Muscle of back (tissue), 11 donors: ENCODE measurements around the gene GABBR2. TPM values are rescaled to one million over a fixed set of nuclear protein-coding genes. Genes with fewer than 3 reads are reported as not detected.
A peak's percentile ranks its signal among the peaks of the same experiment; 100 is the strongest.
"Not testable (repeated sequence)": the region's sequence is repeated elsewhere in the genome, so short reads cannot be mapped to it uniquely, and the experiment has no call there.

Experiments used
- DNase-seq, 3 donors: peaks; one replicate each; pipeline versions ENCODE4 v3.0.0 to v3.0.0-alpha.2; 2013
- polyA plus RNA-seq, 10 donors: library from polyadenylated mRNA; unstranded; fragments of 120-200 nt; gene quantifications; one replicate each; pipeline ENCODE4 v1.2.1, GENCODE V29; 2013; ENCODE audit not compliant: insufficient read length in 10 of 10

The GABBR2 gene
- polyA plus RNA-seq, 10 donors: 0.38 to 1.7 (median 0.95) TPM

GRCh38 chr9:98516205-98516896 lies 192.4 kb downstream of the GABBR2 start:
- no peak for DNase-seq

DNA sequence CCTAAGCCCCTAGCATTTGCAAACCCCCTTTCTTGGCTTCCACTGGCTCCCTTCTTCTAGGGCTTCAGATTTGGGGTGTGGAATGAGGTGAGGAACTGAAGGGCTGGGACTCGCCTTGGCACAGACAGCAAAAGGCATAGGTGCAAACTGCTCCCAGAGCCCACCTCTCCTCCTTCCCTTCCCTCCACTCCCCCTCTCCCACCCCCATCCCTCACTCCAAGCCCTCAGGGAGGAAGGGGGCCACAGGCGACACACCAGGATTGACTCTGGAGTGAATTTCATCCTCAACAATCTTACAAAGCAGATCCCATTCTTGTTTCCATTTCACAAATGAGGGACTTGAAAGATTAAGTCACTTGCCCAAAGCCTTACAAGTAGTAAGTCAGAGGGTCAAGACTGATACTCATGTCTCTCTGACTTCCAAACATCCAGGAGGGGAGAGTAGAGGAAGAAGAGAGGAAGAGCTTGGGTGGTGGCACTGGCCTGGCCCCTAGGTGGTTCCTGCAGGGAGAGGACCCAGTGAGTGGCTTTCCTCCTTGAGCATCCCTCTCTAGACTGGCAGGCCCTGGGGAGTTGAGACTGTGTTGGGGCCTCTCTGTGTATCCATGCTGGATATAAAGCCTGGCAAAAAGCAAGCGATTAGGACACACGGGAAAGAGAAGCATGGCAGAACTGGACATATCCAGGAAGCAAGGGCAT lies 193.1 kb downstream of the GABBR2 start:
- no peak for DNase-seq

DNA sequence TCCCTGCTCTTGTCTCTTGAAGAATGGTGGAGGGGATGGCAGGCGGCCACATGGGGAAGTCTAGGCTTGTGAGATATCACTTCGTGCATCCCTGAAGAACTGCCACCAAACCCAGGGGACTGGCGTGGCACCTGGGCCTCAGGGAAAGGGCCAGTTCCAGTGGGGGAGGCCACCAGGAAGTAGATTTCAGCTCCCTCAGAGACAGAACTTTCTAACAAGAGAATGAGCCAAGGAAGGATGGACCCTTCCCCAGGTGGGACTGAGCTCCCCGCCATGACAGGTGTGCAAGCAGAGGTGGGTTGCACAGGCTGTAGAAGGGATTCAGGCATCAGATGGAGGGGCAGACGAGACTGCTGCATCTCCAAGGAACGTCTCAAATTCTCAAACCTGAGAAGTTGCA lies 193.9 kb downstream of the GABBR2 start:
- no peak for DNase-seq

DNA sequence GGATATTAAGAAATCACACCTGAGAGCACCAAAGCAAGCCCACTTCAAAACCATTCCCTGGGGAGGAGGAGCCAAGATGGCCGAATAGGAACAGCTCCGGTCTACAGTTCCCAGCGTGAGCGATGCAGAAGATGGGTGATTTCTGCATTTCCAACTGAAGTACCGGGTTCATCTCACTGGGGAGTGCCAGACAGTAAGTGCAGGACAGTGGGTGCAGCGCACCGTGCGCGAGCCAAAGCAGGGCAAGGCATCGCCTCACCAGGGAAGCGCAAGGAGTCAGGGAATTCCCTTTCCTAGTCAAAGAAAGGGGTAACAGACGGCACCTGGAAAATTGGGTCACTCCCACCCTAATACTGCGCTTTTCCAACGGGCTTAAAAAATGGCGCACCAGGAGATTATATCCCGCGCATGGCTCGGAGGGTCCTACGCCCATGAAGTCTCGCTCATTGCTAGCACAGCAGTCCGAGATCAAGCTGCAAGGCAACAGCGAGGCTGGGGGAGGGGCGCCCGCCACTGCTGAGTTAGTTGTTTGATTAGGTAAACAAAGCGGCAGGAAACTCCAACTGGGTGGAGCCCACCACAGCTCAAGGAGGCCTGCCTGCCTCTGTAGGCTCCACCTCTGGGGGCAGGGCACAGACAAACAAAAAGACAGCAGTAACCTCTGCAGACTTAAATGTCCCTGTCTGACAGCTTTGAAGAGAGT lies 200.4 kb downstream of the GABBR2 start:
- not testable (repeated sequence) for DNase-seq

GRCh38 chr9:98506422-98507054 lies 202.2 kb downstream of the GABBR2 start:
- no peak for DNase-seq

DNA sequence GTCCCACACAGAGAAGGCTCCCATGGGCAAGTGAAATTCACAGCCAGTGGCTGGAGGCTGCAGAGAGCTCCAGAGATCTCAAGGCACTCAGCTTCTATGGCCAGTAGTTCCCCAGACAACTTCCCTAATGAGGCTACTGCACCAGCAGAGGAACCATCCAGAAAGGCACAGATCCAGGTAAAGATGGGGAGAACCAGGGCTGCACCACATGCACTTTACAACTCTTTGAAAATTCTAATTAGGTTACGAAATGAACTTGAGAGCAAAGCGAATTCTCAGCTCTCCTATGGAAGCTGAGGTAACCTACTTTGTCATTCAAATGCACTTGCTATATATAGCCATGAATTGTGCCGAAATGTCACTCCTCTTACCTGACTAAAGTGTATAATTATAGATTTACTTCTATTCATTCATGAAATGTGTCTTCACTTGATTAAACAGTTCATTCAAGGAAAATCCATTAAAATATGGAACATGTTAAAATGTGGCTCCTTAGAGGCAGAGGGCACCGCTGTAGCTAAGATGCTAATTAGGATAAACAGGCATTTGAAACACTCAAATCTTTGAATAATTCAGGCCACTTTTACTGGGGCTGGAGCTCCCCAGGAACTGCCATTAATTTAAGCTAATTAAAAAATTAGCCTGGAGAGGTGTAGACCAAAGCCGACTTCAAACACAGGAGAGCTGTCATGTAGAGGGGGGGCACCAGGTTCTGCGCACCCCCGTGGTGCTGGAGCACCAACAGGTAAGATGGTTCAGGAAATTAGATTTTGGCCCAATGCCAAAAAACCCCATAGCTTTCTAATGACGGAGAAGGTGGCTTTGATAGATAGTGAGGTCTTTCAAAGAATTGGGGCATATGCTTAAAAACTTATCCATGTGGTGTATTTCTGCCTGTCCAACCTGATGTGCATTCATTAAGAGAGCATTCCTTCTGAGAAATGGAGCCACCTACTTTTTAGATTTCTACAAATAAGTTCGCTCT lies 204.1 kb downstream of the GABBR2 start:
- DNase-seq: no peak

GRCh38 chr9:98503867-98504266 lies 204.9 kb downstream of the GABBR2 start:
- no peak for DNase-seq

GRCh38 chr9:98502976-98503325 lies 205.8 kb downstream of the GABBR2 start:
- DNase-seq: peak in 2 of 3 donors; percentile 37 to 46

DNA sequence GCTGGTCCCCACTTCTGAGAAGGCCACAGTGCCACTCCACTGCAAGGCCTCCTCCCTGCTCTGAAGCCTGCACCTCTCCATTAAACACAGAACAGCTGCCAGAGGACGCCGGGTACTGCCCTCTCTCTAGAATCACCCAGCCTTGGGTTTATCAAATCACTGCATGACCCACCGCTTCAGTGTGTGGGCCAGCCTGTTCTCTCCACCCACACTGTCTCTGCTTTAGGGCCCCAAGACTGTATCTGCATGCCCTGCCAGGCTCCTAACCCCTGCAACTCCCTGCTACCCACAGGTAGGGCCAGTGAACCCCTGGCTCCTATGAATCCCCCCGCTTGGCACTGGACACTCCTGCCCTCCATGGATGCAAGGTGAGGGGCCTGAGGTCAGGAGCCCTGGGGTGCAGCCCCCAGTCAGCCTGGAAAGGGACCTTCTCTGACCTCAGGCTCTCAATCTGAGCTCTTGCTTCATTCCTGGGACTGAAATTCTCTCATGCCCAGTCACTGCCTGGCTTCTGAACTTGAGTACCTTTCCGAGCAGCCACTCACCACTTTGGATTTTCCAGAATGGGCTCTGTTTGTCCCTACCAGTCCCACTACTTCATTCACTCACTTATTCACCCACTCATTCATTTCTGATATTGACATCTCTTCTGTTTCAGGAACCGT lies 206.3 kb downstream of the GABBR2 start:
- no peak for DNase-seq

- DNase-seq: no peak
These were observed 206.9 kb downstream of the GABBR2 start for GRCh38 chr9:98501819-98502218.

DNA sequence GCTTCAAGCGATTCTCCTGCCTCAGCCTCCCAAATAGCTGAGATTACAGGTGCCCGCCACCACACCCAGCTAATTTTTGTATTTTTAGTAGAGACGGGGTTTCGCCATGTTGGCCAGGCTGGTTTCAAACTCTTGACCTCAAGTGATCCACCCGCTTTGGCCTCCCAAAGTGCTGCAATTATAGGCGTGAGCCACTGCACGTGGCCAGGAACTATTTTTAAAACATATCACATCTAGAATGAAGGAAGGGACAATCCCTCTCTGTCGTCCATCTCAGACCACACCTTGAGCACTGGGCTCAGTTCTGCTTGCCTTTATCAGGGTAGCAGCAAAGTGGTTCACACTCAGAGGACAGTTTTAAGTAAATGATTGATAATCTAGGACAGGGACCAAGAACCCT lies 207.5 kb downstream of the GABBR2 start:
- not testable (repeated sequence) for DNase-seq

- DNase-seq: no peak
These were observed 208.3 kb downstream of the GABBR2 start for GRCh38 chr9:98500337-98500919.

DNA sequence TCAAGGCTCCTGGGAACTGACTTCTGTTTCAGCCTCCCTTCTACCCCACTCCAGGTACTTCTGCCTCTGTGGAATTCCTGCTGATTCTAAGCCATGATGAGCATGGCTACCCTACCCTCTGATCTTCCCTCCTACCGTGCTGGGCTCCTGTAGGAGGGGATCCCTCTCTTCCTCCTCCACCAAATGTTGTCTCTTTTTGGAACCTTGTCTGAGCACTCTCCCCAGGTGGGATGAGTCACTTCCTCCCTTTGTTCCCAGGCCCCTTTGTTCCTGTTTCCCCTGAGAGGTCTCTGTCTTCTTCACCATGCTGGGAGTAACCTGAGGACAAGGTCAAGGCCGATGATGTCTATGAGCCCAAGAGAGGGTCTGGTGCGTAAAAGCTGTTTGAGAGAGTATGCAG lies 213.2 kb downstream of the GABBR2 start:
- no peak for DNase-seq

DNA sequence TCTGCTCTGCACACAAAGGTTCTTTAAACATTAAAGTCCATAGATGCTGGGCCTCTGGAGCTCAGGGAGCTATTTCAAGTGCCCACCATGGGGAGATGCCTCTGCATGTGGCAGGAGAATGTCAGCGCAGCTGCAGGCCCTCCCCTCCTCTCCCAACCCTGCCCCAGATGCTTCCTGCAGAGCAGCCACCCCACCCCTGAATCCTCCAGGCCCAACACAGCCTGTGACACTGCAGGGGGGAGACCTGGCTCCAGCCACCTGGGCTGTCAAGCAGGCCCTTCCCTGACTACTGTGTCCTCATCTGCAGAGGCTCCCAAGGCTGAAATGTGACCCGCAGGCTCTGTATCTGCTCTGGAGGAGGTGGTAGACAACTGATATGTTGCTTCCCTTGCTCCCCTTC lies 213.9 kb downstream of the GABBR2 start:
- DNase-seq: no peak

- DNase-seq: peak; percentile 49 to 55 (median 51)
These were observed 216.9 kb downstream of the GABBR2 start for GRCh38 chr9:98491828-98492227.

DNA sequence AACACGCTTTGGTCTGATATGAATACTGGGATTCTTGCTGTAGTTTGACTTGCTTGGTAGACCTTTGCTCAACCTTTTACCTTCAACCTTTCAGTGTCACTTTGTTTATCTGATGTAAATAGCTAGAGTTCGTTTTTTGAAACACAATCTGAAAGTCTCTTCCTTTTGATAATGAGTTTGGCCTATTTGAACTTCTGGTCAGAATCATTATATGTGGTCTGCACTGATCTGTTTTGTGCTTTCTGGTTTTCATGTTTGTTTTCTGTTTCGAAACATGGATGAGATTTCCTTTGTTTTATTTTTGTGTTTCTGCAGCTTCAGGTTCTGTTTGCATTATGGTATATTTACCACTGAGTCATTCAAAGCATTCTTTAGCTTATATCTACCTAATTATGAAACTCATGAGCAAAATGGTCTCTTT lies 217.5 kb downstream of the GABBR2 start:
- no peak for DNase-seq

DNA sequence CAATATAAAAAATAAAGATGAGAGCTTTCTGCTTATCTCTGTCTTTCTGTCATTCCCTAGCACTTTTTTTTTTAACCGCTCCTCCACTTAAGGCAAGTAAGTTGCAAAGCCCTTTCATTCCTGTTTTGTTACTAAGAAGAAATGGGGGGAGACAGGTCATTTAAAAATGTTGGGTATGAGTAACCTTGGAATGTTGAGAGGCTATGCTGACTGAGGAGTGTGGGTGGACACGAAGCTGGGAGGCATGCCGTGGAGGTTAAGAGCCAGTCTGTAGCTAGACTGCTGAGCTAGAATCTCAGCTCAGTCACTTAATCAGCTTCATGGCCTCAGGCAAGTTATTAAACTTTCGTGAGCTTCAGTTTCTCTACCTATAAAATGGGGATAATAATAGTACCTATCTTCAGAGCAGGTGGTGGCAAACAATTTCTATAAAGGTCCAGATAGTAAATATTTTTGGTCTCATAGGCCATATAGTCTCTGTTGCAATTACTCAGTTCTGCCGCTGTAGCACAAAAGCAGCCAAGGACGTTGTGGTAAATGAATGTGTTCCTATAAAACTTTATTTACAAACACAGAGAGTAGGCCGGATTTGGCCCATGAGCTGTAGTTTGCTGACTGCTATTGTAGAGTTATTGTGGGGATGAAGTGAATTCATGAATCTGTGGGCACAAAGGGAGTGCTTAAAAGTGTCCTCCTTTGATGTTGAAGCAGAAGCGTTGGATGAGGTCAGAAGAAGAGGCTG lies 220.0 kb downstream of the GABBR2 start:
- DNase-seq: peak in 1 of 3 donors; percentile 89

DNA sequence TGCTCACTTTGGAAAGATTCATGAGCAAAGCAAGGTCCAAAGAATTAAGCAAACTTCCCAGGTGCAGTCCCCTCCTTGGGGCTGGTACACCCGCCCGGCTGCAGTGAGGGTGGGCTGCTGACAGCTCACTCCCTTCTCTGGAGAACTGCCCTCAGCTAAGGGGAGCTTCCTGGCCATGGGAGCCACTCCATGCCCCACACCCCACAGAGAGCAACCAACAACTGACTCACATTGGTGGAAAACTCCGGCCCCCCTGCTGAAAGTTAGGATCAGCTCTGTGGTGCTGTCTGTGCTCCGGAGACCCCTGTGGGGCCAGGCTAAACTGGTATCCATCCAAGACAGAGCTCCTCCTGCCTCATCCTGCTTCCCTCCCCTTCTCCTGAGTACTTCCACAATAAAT lies 223.0 kb downstream of the GABBR2 start:
- DNase-seq: no peak

- no peak for DNase-seq
These were observed 224.6 kb downstream of the GABBR2 start for GRCh38 chr9:98484162-98484561.
